ENCODE data around the gene VPS33A.
A peak's percentile ranks its signal among the peaks of the same experiment; 100 is the strongest.
"Not testable (repeated sequence)": the region's sequence is repeated elsewhere in the genome, so short reads cannot be mapped to it uniquely, and the experiment has no call there.

Gene VPS33A

GRCh38 chr12:122205053-122205925 lies 61.0 kb downstream of the VPS33A start:
- Histone ChIP-seq H3K9me3 (ENCODE audit: control insufficient read depth, low read length) (no peaks in the 10 kb centered on the region), H3K27ac (ENCODE audit: low read depth, low read length, severe bottlenecking) (no peak overlapping the region), H3K36me3 (ENCODE audit: control insufficient read depth, insufficient read depth, low read length) (peaks cover 35% of the 10 kb centered on the region), H3K4me3 (ENCODE audit: extremely low read depth, insufficient read depth, low read length, poor library complexity, severe bottlenecking) (no peak overlapping the region), H3K4me1 (ENCODE audit: control insufficient read depth, insufficient read depth, low read length, poor library complexity, severe bottlenecking) (no peaks in the 10 kb centered on the region)
- 64 to 67% methylated on average over 14 to 20 of the region's 23 CpGs for WGBS, 2 experiments (ENCODE audit: insufficient coverage in 2 of 2)

GRCh38 chr12:122204167-122205052 lies 61.9 kb downstream of the VPS33A start:
- Histone ChIP-seq H3K36me3 (ENCODE audit: control insufficient read depth, insufficient read depth, low read length) (peaks cover 26% of the 10 kb centered on the region), H3K9me3 (ENCODE audit: control insufficient read depth, low read length) (no peaks in the 10 kb centered on the region), H3K27ac (ENCODE audit: low read depth, low read length, severe bottlenecking) (no peak overlapping the region), H3K4me3 (ENCODE audit: extremely low read depth, insufficient read depth, low read length, poor library complexity, severe bottlenecking) (peak overlapping the region; percentile 43), H3K4me1 (ENCODE audit: control insufficient read depth, insufficient read depth, low read length, poor library complexity, severe bottlenecking) (no peaks in the 10 kb centered on the region)
- 10 to 12% methylated on average over 59 to 67 of the region's 71 CpGs for WGBS, 2 experiments (ENCODE audit: insufficient coverage in 2 of 2)

GRCh38 chr12:122203301-122204166 lies 62.8 kb downstream of the VPS33A start, which contains the start of gene B3GNT4:
Gene B3GNT4 (plus strand): TSS chr12:122203709. CDS start chr12:122204619, 910 bp downstream.
- 1 to 2% methylated on average over 68 to 72 of the region's 104 CpGs for WGBS, 2 experiments (ENCODE audit: insufficient coverage in 2 of 2)
- Histone ChIP-seq H3K9me3 (ENCODE audit: control insufficient read depth, low read length) (no peaks in the 10 kb centered on the region), H3K4me3 (ENCODE audit: extremely low read depth, insufficient read depth, low read length, poor library complexity, severe bottlenecking) (peak within 1 kb of the TSS; percentile 43), H3K36me3 (ENCODE audit: control insufficient read depth, insufficient read depth, low read length) (peaks cover 18% of the 10 kb centered on the region), H3K4me1 (ENCODE audit: control insufficient read depth, insufficient read depth, low read length, poor library complexity, severe bottlenecking) (no peaks in the 10 kb centered on the region), H3K27ac (ENCODE audit: low read depth, low read length, severe bottlenecking) (no peak within 1 kb of the TSS)

GRCh38 chr12:122202811-122203210 lies 63.5 kb downstream of the VPS33A start:
- WGBS, 2 experiments (ENCODE audit: insufficient coverage in 2 of 2), result 90 to 98% methylated on average over 5 to 13 of the region's 19 CpGs
- peaks cover 11% of the 10 kb centered on the region for H3K36me3 ChIP-seq (ENCODE audit: control insufficient read depth, insufficient read depth, low read length)
- peak overlapping the region; percentile 43 for H3K4me3 ChIP-seq (ENCODE audit: extremely low read depth, insufficient read depth, low read length, poor library complexity, severe bottlenecking)
- H3K4me1 ChIP-seq (ENCODE audit: control insufficient read depth, insufficient read depth, low read length, poor library complexity, severe bottlenecking); H3K27ac ChIP-seq (ENCODE audit: low read depth, low read length, severe bottlenecking); H3K9me3 ChIP-seq (ENCODE audit: control insufficient read depth, low read length): not testable (repeated sequence)

GRCh38 chr12:122202017-122202416 lies 64.3 kb downstream of the VPS33A start:
- H3K36me3 ChIP-seq (ENCODE audit: control insufficient read depth, insufficient read depth, low read length), result peaks cover 3% of the 10 kb centered on the region
- no peak overlapping the region for H3K4me3 ChIP-seq (ENCODE audit: extremely low read depth, insufficient read depth, low read length, poor library complexity, severe bottlenecking)
- H3K4me1 ChIP-seq (ENCODE audit: control insufficient read depth, insufficient read depth, low read length, poor library complexity, severe bottlenecking), result no peaks in the 10 kb centered on the region
- no peaks in the 10 kb centered on the region for H3K9me3 ChIP-seq (ENCODE audit: control insufficient read depth, low read length)
- no peak overlapping the region for H3K27ac ChIP-seq (ENCODE audit: low read depth, low read length, severe bottlenecking)
- 95 to 100% methylated on average over 1 to 5 of the region's 6 CpGs for WGBS, 2 experiments (ENCODE audit: insufficient coverage in 2 of 2)

GRCh38 chr12:122201381-122201780 lies 64.9 kb downstream of the VPS33A start:
- Histone ChIP-seq H3K27ac (ENCODE audit: low read depth, low read length, severe bottlenecking) (no peak overlapping the region), H3K36me3 (ENCODE audit: control insufficient read depth, insufficient read depth, low read length) (no peaks in the 10 kb centered on the region), H3K4me3 (ENCODE audit: extremely low read depth, insufficient read depth, low read length, poor library complexity, severe bottlenecking) (no peak overlapping the region), H3K9me3 (ENCODE audit: control insufficient read depth, low read length) (no peaks in the 10 kb centered on the region), H3K4me1 (ENCODE audit: control insufficient read depth, insufficient read depth, low read length, poor library complexity, severe bottlenecking) (no peaks in the 10 kb centered on the region)
- WGBS, 2 experiments (ENCODE audit: insufficient coverage in 2 of 2), result 93 to 94% methylated on average over 3 to 5 of the region's 5 CpGs

GRCh38 chr12:122200541-122201175 lies 65.6 kb downstream of the VPS33A start:
- Histone ChIP-seq H3K36me3 (ENCODE audit: control insufficient read depth, insufficient read depth, low read length) (no peaks in the 10 kb centered on the region), H3K4me1 (ENCODE audit: control insufficient read depth, insufficient read depth, low read length, poor library complexity, severe bottlenecking) (no peaks in the 10 kb centered on the region), H3K4me3 (ENCODE audit: extremely low read depth, insufficient read depth, low read length, poor library complexity, severe bottlenecking) (no peak overlapping the region), H3K27ac (ENCODE audit: low read depth, low read length, severe bottlenecking) (no peak overlapping the region), H3K9me3 (ENCODE audit: control insufficient read depth, low read length) (no peaks in the 10 kb centered on the region)
- WGBS, 2 experiments (ENCODE audit: insufficient coverage in 2 of 2), result 77 to 86% methylated on average over 14 to 15 of the region's 24 CpGs

DNA sequence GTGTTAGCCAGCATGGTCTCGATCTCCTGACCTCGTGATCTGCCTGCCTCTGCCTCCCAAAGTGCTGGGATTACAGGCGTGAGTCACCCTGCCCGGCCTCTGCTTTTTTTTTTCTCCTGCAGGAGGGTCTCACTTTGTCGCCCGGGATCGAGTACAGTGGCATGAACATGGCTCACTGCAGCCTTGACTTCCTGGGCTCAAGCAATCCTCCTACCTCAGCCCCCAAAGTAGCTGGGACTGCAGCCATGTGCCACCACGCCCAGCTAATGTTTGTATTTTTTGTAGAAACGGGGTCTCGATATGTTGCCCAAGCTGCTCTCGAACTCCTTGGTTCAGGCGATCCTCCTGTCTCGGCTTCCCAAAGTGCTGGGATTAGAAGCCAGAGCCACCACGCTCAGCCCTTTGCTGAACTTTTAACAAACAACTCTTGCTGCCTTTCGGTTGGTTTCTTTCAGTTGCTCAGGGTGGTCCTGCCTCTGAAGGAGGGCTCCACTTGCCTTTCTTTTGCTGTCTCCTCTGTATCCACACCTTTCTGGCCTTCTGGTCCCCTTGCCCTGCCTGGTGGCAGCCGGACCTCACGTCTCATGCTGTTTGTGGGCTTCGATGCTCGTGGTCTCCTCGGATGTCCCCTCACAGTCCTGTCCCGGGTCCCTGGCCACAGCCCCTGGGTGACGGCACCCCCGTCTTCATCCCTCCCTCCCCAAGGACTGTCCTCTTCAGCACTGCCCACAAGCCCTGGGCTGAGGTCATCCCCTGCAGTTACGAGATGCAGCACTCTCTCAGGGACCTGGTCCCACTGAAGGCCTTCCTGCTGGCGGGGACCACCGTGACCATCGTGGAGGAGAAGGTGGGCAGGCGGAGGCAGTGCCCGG lies 66.6 kb downstream of the VPS33A start:
- 89 to 92% methylated on average over 23 to 24 of the region's 29 CpGs for WGBS, 2 experiments (ENCODE audit: insufficient coverage in 2 of 2)
- H3K27ac ChIP-seq (ENCODE audit: low read depth, low read length, severe bottlenecking), result no peak overlapping the region
- no peaks in the 10 kb centered on the region for H3K36me3 ChIP-seq (ENCODE audit: control insufficient read depth, insufficient read depth, low read length)
- no peaks in the 10 kb centered on the region for H3K4me1 ChIP-seq (ENCODE audit: control insufficient read depth, insufficient read depth, low read length, poor library complexity, severe bottlenecking)
- peaks cover 7% of the 10 kb centered on the region for H3K9me3 ChIP-seq (ENCODE audit: control insufficient read depth, low read length)
- no peak overlapping the region for H3K4me3 ChIP-seq (ENCODE audit: extremely low read depth, insufficient read depth, low read length, poor library complexity, severe bottlenecking)

GRCh38 chr12:122197612-122197966 lies 68.7 kb downstream of the VPS33A start:
- no peak overlapping the region for H3K27ac ChIP-seq (ENCODE audit: low read depth, low read length, severe bottlenecking)
- no CpG with 5 or more reads among the region's 1 CpG for WGBS, 2 experiments (ENCODE audit: insufficient coverage in 2 of 2)
- H3K4me1 ChIP-seq (ENCODE audit: control insufficient read depth, insufficient read depth, low read length, poor library complexity, severe bottlenecking), result no peaks in the 10 kb centered on the region
- peaks cover 10% of the 10 kb centered on the region for H3K9me3 ChIP-seq (ENCODE audit: control insufficient read depth, low read length)
- H3K4me3 ChIP-seq (ENCODE audit: extremely low read depth, insufficient read depth, low read length, poor library complexity, severe bottlenecking), result no peak overlapping the region
- no peaks in the 10 kb centered on the region for H3K36me3 ChIP-seq (ENCODE audit: control insufficient read depth, insufficient read depth, low read length)
